RWPE2 (cell line): ENCODE results near the gene MEG3.
"Not testable (repeated sequence)": the region's sequence is repeated elsewhere in the genome, so short reads cannot be mapped to it uniquely, and the experiment has no call there.

Source experiments
- ATAC-seq: fragments of 200-7000 bp; cut with Tn5 transposase; 3 replicates; pipeline ENCODE4 v1.9.1; 2021; ENCODE audit warnings: low read depth
- DNase-seq: peaks from one replicate; pipeline ENCODE4 v3.0.0-alpha.2; 2020; ENCODE audit warnings: low spot score
- H3K27ac ChIP-seq: fragments of 450-650 bp; 2 replicates; pipeline ENCODE4 v1.5.1; 2017; ENCODE audit warnings: mild to moderate bottlenecking; ENCODE audit not compliant: poor library complexity, severe bottlenecking
- H3K27me3 ChIP-seq: fragments of 250-450 bp; sonication (Bioruptor Pico); 2 replicates; pipeline ENCODE4 v1.5.1; 2021; ENCODE audit warnings: mild to moderate bottlenecking, moderate library complexity; ENCODE audit not compliant: insufficient read depth, poor library complexity, severe bottlenecking
- H3K36me3 ChIP-seq: fragments of 250-450 bp; sonication (Bioruptor Pico); 2 replicates; pipeline ENCODE4 v1.5.1; 2020; ENCODE audit warnings: low read depth, mild to moderate bottlenecking, moderate library complexity
- H3K4me1 ChIP-seq: fragments of 250-450 bp; sonication (Bioruptor Pico); 2 replicates; pipeline ENCODE4 v1.5.1; 2021; ENCODE audit warnings: mild to moderate bottlenecking, moderate library complexity; ENCODE audit not compliant: insufficient read depth, poor library complexity, severe bottlenecking
- H3K4me3 ChIP-seq: fragments of 250-450 bp; sonication (Bioruptor Pico); 2 replicates; pipeline ENCODE4 v1.5.1; 2021; ENCODE audit warnings: mild to moderate bottlenecking, moderate library complexity; ENCODE audit not compliant: severe bottlenecking
- H3K9me3 ChIP-seq: fragments of 250-450 bp; sonication (Bioruptor Pico); 2 replicates; pipeline ENCODE4 v1.5.1; 2021; ENCODE audit warnings: mild to moderate bottlenecking, moderate library complexity; ENCODE audit not compliant: severe bottlenecking
- CTCF ChIP-seq: fragments of 450-650 bp; IDR thresholded peaks from one replicate; pipeline ENCODE4 v1.5.1; 2017; ENCODE audit warnings: mild to moderate bottlenecking, moderate library complexity; ENCODE audit not compliant: poor library complexity, severe bottlenecking

The MEG3 gene

GRCh38 chr14:100791348-100791735 lies 34.6 kb upstream of the MEG3 start:
- Histone ChIP-seq H3K27me3 (no peaks in the 10 kb centered on the region), H3K4me1 (no peaks in the 10 kb centered on the region), H3K4me3 (no peak overlapping the region), H3K36me3 (no peaks in the 10 kb centered on the region), H3K9me3 (no peaks in the 10 kb centered on the region), H3K27ac (no peak overlapping the region)
- no peak for TF ChIP-seq CTCF
- ATAC-seq, result no peak
- peak; percentile 60 for DNase-seq

- H3K9me3 ChIP-seq, result no peaks in the 10 kb centered on the region
- H3K36me3 ChIP-seq, result no peaks in the 10 kb centered on the region
- TF ChIP-seq CTCF, result no peak
- no peaks in the 10 kb centered on the region for H3K4me1 ChIP-seq
- no peak overlapping the region for H3K27ac ChIP-seq
- no peaks in the 10 kb centered on the region for H3K27me3 ChIP-seq
- ATAC-seq (no peak), DNase-seq (peak; percentile 66)
- no peak overlapping the region for H3K4me3 ChIP-seq
These were observed 33.9 kb upstream of the MEG3 start for GRCh38 chr14:100791995-100792394.

- Histone ChIP-seq H3K36me3 (no peaks in the 10 kb centered on the region), H3K9me3 (no peaks in the 10 kb centered on the region), H3K4me3 (no peak overlapping the region), H3K4me1 (no peaks in the 10 kb centered on the region), H3K27me3 (peaks cover 5% of the 10 kb centered on the region), H3K27ac (no peak overlapping the region)
- no peak for ATAC-seq
- no peak for TF ChIP-seq CTCF
- DNase-seq, result no peak
These were observed 29.0 kb upstream of the MEG3 start for GRCh38 chr14:100796946-100797345.

- Histone ChIP-seq H3K4me3 (no peak overlapping the region), H3K27me3 (peaks cover 5% of the 10 kb centered on the region), H3K9me3 (no peaks in the 10 kb centered on the region), H3K36me3 (no peaks in the 10 kb centered on the region), H3K27ac (no peak overlapping the region), H3K4me1 (no peaks in the 10 kb centered on the region)
- DNase-seq (no peak), ATAC-seq (no peak)
- no peak for TF ChIP-seq CTCF
These were observed 25.9 kb upstream of the MEG3 start for GRCh38 chr14:100800041-100800440.

- not testable (repeated sequence) for ATAC-seq, H3K4me3 ChIP-seq, DNase-seq, H3K9me3 ChIP-seq, H3K36me3 ChIP-seq, H3K4me1 ChIP-seq, H3K27me3 ChIP-seq, H3K27ac ChIP-seq
These were observed 24.5 kb upstream of the MEG3 start for GRCh38 chr14:100801433-100801832.
